ENCODE results near the gene ATXN7L2.

ATXN7L2 gene

GRCh38 chr1:109535971-109536491 lies 52.3 kb downstream of the ATXN7L2 start:
- DNase-seq (ENCODE audit: low spot score) = peak; percentile 5
- TF ChIP-seq CTCF (IDR thresholded peaks at IDR 0.05; ENCODE audit: borderline replicate concordance, control extremely low read depth, extremely low read depth, insufficient read depth, missing control alignments) = no peak
- in situ Hi-C loops (cut with MboI; ENCODE audit: low sequenced_read_pairs, unreplicated experiment) = loop anchor here (10.0 kb wide), 1 partner anchor 251 kb away; the partner anchor contains the start of gene PSRC1

- TF ChIP-seq CTCF (IDR thresholded peaks at IDR 0.05; ENCODE audit: borderline replicate concordance, control extremely low read depth, extremely low read depth, insufficient read depth, missing control alignments) = no peak
- in situ Hi-C loops (cut with MboI; ENCODE audit: low sequenced_read_pairs, unreplicated experiment) = loop anchor here (10.0 kb wide), 1 partner anchor 253 kb away; the partner anchor contains the start of gene PSRC1
- no peak for DNase-seq (ENCODE audit: low spot score)
Observed at GRCh38 chr1:109537450-109538178, 53.9 kb downstream of the ATXN7L2 start.

- no peak for TF ChIP-seq CTCF (IDR thresholded peaks at IDR 0.05; ENCODE audit: borderline replicate concordance, control extremely low read depth, extremely low read depth, insufficient read depth, missing control alignments)
- in situ Hi-C loops (cut with MboI; ENCODE audit: low sequenced_read_pairs, unreplicated experiment) = loop anchor here (10.0 kb wide), 1 partner anchor 254 kb away; the partner anchor contains the start of gene PSRC1
- DNase-seq (ENCODE audit: low spot score) = no peak
Observed at GRCh38 chr1:109538827-109539555, 55.3 kb downstream of the ATXN7L2 start.

- peak; percentile 10 for DNase-seq (ENCODE audit: low spot score)
- in situ Hi-C loops (cut with MboI; ENCODE audit: low sequenced_read_pairs, unreplicated experiment) = loop anchor here (10.0 kb wide), 2 partner anchors 255 to 445 kb away; partner anchors contain the start of genes AHCYL1 and PSRC1
- no peak for TF ChIP-seq CTCF (IDR thresholded peaks at IDR 0.05; ENCODE audit: borderline replicate concordance, control extremely low read depth, extremely low read depth, insufficient read depth, missing control alignments)
Observed at GRCh38 chr1:109539676-109540075, 56.0 kb downstream of the ATXN7L2 start, which contains the start of gene GPR61. Gene GPR61, plus strand, starts transcription at chr1:109539872. Its CDS starts 3,151 bp downstream, at chr1:109543023.

- no peak for TF ChIP-seq CTCF (IDR thresholded peaks at IDR 0.05; ENCODE audit: borderline replicate concordance, control extremely low read depth, extremely low read depth, insufficient read depth, missing control alignments)
- no peak for DNase-seq (ENCODE audit: low spot score)
- in situ Hi-C loops (cut with MboI; ENCODE audit: low sequenced_read_pairs, unreplicated experiment) = loop anchor here (10.0 kb wide), 1 partner anchor 444 kb away; the partner anchor contains the start of gene AHCYL1
Observed at GRCh38 chr1:109541102-109541501, 57.4 kb downstream of the ATXN7L2 start.
